B cell (primary cell): ENCODE measurements around the gene NODAL.

Source experiments
- EZH2 ChIP-seq: IDR thresholded peaks from 2 replicates; pipeline ENCODE4 v1.6.1; 2012; ENCODE audit warnings: borderline replicate concordance, low read depth, mild to moderate bottlenecking, moderate library complexity, low read length; ENCODE audit not compliant: insufficient read depth, poor library complexity, severe bottlenecking
- TF ChIP-seq, protein P1 (sequence below): fragments of 200-600 bp; IDR thresholded peaks from one replicate; pipeline ENCODE4 v1.8.0; 2022; ENCODE audit warnings: antibody characterized with exemption, mild to moderate bottlenecking

- no peak for TF ChIP-seq EZH2
- TF ChIP-seq, protein P1, sequence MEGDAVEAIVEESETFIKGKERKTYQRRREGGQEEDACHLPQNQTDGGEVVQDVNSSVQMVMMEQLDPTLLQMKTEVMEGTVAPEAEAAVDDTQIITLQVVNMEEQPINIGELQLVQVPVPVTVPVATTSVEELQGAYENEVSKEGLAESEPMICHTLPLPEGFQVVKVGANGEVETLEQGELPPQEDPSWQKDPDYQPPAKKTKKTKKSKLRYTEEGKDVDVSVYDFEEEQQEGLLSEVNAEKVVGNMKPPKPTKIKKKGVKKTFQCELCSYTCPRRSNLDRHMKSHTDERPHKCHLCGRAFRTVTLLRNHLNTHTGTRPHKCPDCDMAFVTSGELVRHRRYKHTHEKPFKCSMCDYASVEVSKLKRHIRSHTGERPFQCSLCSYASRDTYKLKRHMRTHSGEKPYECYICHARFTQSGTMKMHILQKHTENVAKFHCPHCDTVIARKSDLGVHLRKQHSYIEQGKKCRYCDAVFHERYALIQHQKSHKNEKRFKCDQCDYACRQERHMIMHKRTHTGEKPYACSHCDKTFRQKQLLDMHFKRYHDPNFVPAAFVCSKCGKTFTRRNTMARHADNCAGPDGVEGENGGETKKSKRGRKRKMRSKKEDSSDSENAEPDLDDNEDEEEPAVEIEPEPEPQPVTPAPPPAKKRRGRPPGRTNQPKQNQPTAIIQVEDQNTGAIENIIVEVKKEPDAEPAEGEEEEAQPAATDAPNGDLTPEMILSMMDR: no peak
These were observed 29.1 kb downstream of the NODAL start for GRCh38 chr10:70412356-70412755.
